ENCODE results near the gene RAPGEF1. TPM values are rescaled to one million over a fixed set of nuclear protein-coding genes. Genes with fewer than 3 reads are reported as not detected.
A peak's percentile ranks its signal among the peaks of the same experiment; 100 is the strongest.

The RAPGEF1 gene
- total and polyA plus RNA-seq, 2 of the 13 experiments (the other 11 are each of a cell fraction or from before 2014, with no cell fraction given): 21.2 to 38.9 TPM

GRCh38 chr9:131617611-131618010, 122.3 kb downstream of the RAPGEF1 start:
- in situ Hi-C loops (cut with HindIII; ENCODE audit: extremely low pct_ligation_motif_present, low pct_unique_long_range_greater_than_20kb): no loop called here
- POLR2A ChIA-PET: interaction anchor here (0.8 to 2.6 kb wide), 5 partner anchors 11 to 244 kb away, joined by 3 to 36 read pairs (median 4); no protein-coding TSS in a partner anchor
- BruUV-seq (replicated peaks): no TSS peak

More at GRCh38 chr9:131617611-131618010, 122.3 kb downstream of the RAPGEF1 start:
- DNase-seq (ENCODE audit: low spot score): no peak
- H3K9me3 ChIP-seq (ENCODE audit: low read length): no peaks in the 10 kb centered on the region
- H3K4me3 ChIP-seq (replicated peaks in 1 of 3; ENCODE audit: insufficient read depth in 1 of 3, low read depth in 2 of 3, low read length in 3 of 3): no peak overlapping the region
- no peak for ATAC-seq
- CTCF ChIA-PET (ENCODE audit: low intra/inter-chr PET ratio, low total read pairs): interaction anchor here (1.6 to 2.1 kb wide), 2 partner anchors 122 to 123 kb away, joined by 6 to 8 read pairs; partner anchors contain the start of gene RAPGEF1
- intact Hi-C loops (cut with micrococcal nuclease; ENCODE audit: unreplicated experiment): no loop called here
- 0 out of 2 replicates have a peak, but pooled peaks have one; percentile 21 for TF ChIP-seq FOXC1 (CRISPR knock-in tag; IDR thresholded peaks at IDR 0.05; ENCODE audit: borderline replicate concordance)
- 0 out of 2 replicates have a peak, but pooled peaks have one; percentile 24 for TF ChIP-seq ARID4A (CRISPR knock-in tag; IDR thresholded peaks at IDR 0.05; ENCODE audit: borderline replicate concordance)
- no peak for TF ChIP-seq ZNF552 (CRISPR knock-in tag; IDR thresholded peaks at IDR 0.05; ENCODE audit: borderline replicate concordance)
- TF ChIP-seq KAT8 (CRISPR knock-in tag; IDR thresholded peaks at IDR 0.05): no peak
- H4K20me1 ChIP-seq (ENCODE audit: insufficient read depth, low read length): no peaks in the 10 kb centered on the region
- no peak overlapping the region for H3K27ac ChIP-seq (ENCODE audit: extremely low read length, insufficient read depth, low read length)
- H3K79me2 ChIP-seq (ENCODE audit: insufficient read depth, low read length): no peaks in the 10 kb centered on the region
- peak overlapping the region; percentile 24; the same call in 1 of the 2 replicates for H3K4me2 ChIP-seq (ENCODE audit: low read depth, low read length)
- H2AFZ ChIP-seq (ENCODE audit: low read length): no peak overlapping the region
- FAIRE-seq: no peak
- H3K9ac ChIP-seq (ENCODE audit: insufficient read depth, low read depth, low read length): no peak overlapping the region
- H3K27me3 ChIP-seq (ENCODE audit: control insufficient read depth in 1 of 2, insufficient read depth in 2 of 2, low read length in 2 of 2): no peaks in the 10 kb centered on the region
- H3K36me3 ChIP-seq (replicated peaks in 1 of 2; ENCODE audit: control insufficient read depth in 1 of 2, insufficient read depth in 2 of 2, low read length in 2 of 2): peaks cover 17 to 45% of the 10 kb centered on the region in 2 experiments
- peaks cover 26% of the 10 kb centered on the region for H3K4me1 ChIP-seq (ENCODE audit: insufficient read depth, low read length)
- WGBS (ENCODE audit: low lambda C conversion rate): 95% methylated on average over 5 of the region's 5 CpGs
